Measurements from ENCODE around the gene C19orf44.
"Not testable (repeated sequence)": the region's sequence is repeated elsewhere in the genome, so short reads cannot be mapped to it uniquely, and the experiment has no call there.

C19orf44 gene

GRCh38 chr19:16543734-16544133 lies 47.5 kb downstream of the C19orf44 start:
- H3K9me3 ChIP-seq (ENCODE audit: low read length); H3K36me3 ChIP-seq (ENCODE audit: insufficient read depth, low read length); H3K4me3 ChIP-seq (ENCODE audit: low read depth in 1 of 2, low read length in 2 of 2); H3K27ac ChIP-seq (ENCODE audit: low read depth, low read length); H3K9ac ChIP-seq (ENCODE audit: low read length); H3K27me3 ChIP-seq (ENCODE audit: control insufficient read depth in 1 of 2, insufficient read depth in 2 of 2, low read length in 2 of 2): not testable (repeated sequence)
- peaks cover 29% of the 10 kb centered on the region for H3K4me1 ChIP-seq (ENCODE audit: insufficient read depth, low read length)

- Histone ChIP-seq H3K9ac (ENCODE audit: low read length) (no peak overlapping the region), H3K27me3 (ENCODE audit: control insufficient read depth in 1 of 2, insufficient read depth in 2 of 2, low read length in 2 of 2) (no peaks in the 10 kb centered on the region), H3K36me3 (ENCODE audit: insufficient read depth, low read length) (peaks cover 7% of the 10 kb centered on the region), H3K9me3 (ENCODE audit: low read length) (no peaks in the 10 kb centered on the region), H3K4me1 (ENCODE audit: insufficient read depth, low read length) (peaks cover 25% of the 10 kb centered on the region), H3K4me3 (ENCODE audit: low read depth in 1 of 2, low read length in 2 of 2) (no peak overlapping the region), H3K27ac (ENCODE audit: low read depth, low read length) (no peak overlapping the region)
Measured at GRCh38 chr19:16544473-16545231, 48.5 kb downstream of the C19orf44 start.

GRCh38 chr19:16548956-16549355 lies 52.8 kb downstream of the C19orf44 start:
- no peak overlapping the region for H3K4me3 ChIP-seq (ENCODE audit: low read depth in 1 of 2, low read length in 2 of 2)
- H3K27me3 ChIP-seq (ENCODE audit: control insufficient read depth in 1 of 2, insufficient read depth in 2 of 2, low read length in 2 of 2) = no peaks in the 10 kb centered on the region
- no peaks in the 10 kb centered on the region for H3K9me3 ChIP-seq (ENCODE audit: low read length)
- H3K27ac ChIP-seq (ENCODE audit: low read depth, low read length) = no peak overlapping the region
- H3K4me1 ChIP-seq (ENCODE audit: insufficient read depth, low read length) = no peaks in the 10 kb centered on the region
- H3K36me3 ChIP-seq (ENCODE audit: insufficient read depth, low read length) = peaks cover 16% of the 10 kb centered on the region
- no peak overlapping the region for H3K9ac ChIP-seq (ENCODE audit: low read length)

- not testable (repeated sequence) for H3K4me1 ChIP-seq (ENCODE audit: insufficient read depth, low read length); H3K9me3 ChIP-seq (ENCODE audit: low read length); H3K27me3 ChIP-seq (ENCODE audit: control insufficient read depth in 1 of 2, insufficient read depth in 2 of 2, low read length in 2 of 2); H3K27ac ChIP-seq (ENCODE audit: low read depth, low read length); H3K4me3 ChIP-seq (ENCODE audit: low read depth in 1 of 2, low read length in 2 of 2); H3K9ac ChIP-seq (ENCODE audit: low read length)
- peaks cover 25% of the 10 kb centered on the region for H3K36me3 ChIP-seq (ENCODE audit: insufficient read depth, low read length)
Measured at GRCh38 chr19:16551902-16552301, 55.7 kb downstream of the C19orf44 start.

GRCh38 chr19:16554776-16555175 lies 58.6 kb downstream of the C19orf44 start:
- Histone ChIP-seq H3K36me3 (ENCODE audit: insufficient read depth, low read length) (peaks cover 31% of the 10 kb centered on the region), H3K9ac (ENCODE audit: low read length) (no peak overlapping the region), H3K4me1 (ENCODE audit: insufficient read depth, low read length) (no peaks in the 10 kb centered on the region)

GRCh38 chr19:16559780-16560276 lies 63.6 kb downstream of the C19orf44 start:
- no peaks in the 10 kb centered on the region for H3K4me1 ChIP-seq (ENCODE audit: insufficient read depth, low read length)
- no peak overlapping the region for H3K4me3 ChIP-seq (ENCODE audit: low read depth in 1 of 2, low read length in 2 of 2)
- H3K27me3 ChIP-seq (ENCODE audit: control insufficient read depth in 1 of 2, insufficient read depth in 2 of 2, low read length in 2 of 2) = no peaks in the 10 kb centered on the region
- no peaks in the 10 kb centered on the region for H3K9me3 ChIP-seq (ENCODE audit: low read length)
- peaks cover 27% of the 10 kb centered on the region for H3K36me3 ChIP-seq (ENCODE audit: insufficient read depth, low read length)
- no peak overlapping the region for H3K9ac ChIP-seq (ENCODE audit: low read length)
- no peak overlapping the region for H3K27ac ChIP-seq (ENCODE audit: low read depth, low read length)

More at GRCh38 chr19:16554776-16555175, 58.6 kb downstream of the C19orf44 start:
- H3K4me3 ChIP-seq (ENCODE audit: low read depth in 1 of 2, low read length in 2 of 2) = no peak overlapping the region
- H3K9me3 ChIP-seq (ENCODE audit: low read length) = no peaks in the 10 kb centered on the region
- H3K27me3 ChIP-seq (ENCODE audit: control insufficient read depth in 1 of 2, insufficient read depth in 2 of 2, low read length in 2 of 2) = no peaks in the 10 kb centered on the region
- no peak overlapping the region for H3K27ac ChIP-seq (ENCODE audit: low read depth, low read length)

- Histone ChIP-seq H3K36me3 (ENCODE audit: insufficient read depth, low read length) (peaks cover 27% of the 10 kb centered on the region), H3K9me3 (ENCODE audit: low read length) (no peaks in the 10 kb centered on the region), H3K4me1 (ENCODE audit: insufficient read depth, low read length) (no peaks in the 10 kb centered on the region), H3K27ac (ENCODE audit: low read depth, low read length) (no peak overlapping the region), H3K4me3 (ENCODE audit: low read depth in 1 of 2, low read length in 2 of 2) (no peak overlapping the region), H3K9ac (ENCODE audit: low read length) (no peak overlapping the region), H3K27me3 (ENCODE audit: control insufficient read depth in 1 of 2, insufficient read depth in 2 of 2, low read length in 2 of 2) (no peaks in the 10 kb centered on the region)
Measured at GRCh38 chr19:16561382-16561781, 65.2 kb downstream of the C19orf44 start.

- no peak overlapping the region for H3K9ac ChIP-seq (ENCODE audit: low read length)
- H3K4me3 ChIP-seq (ENCODE audit: low read depth in 1 of 2, low read length in 2 of 2) = no peak overlapping the region
- H3K27ac ChIP-seq (ENCODE audit: low read depth, low read length) = no peak overlapping the region
- H3K36me3 ChIP-seq (ENCODE audit: insufficient read depth, low read length) = peaks cover 38% of the 10 kb centered on the region
- H3K4me1 ChIP-seq (ENCODE audit: insufficient read depth, low read length) = no peaks in the 10 kb centered on the region
- H3K27me3 ChIP-seq (ENCODE audit: control insufficient read depth in 1 of 2, insufficient read depth in 2 of 2, low read length in 2 of 2) = no peaks in the 10 kb centered on the region
- no peaks in the 10 kb centered on the region for H3K9me3 ChIP-seq (ENCODE audit: low read length)
Measured at GRCh38 chr19:16562608-16563025, 66.4 kb downstream of the C19orf44 start.

GRCh38 chr19:16564842-16565241 lies 68.6 kb downstream of the C19orf44 start:
- Histone ChIP-seq H3K27me3 (ENCODE audit: control insufficient read depth in 1 of 2, insufficient read depth in 2 of 2, low read length in 2 of 2) (no peaks in the 10 kb centered on the region), H3K9ac (ENCODE audit: low read length) (no peak overlapping the region), H3K36me3 (ENCODE audit: insufficient read depth, low read length) (peaks cover 43% of the 10 kb centered on the region), H3K27ac (ENCODE audit: low read depth, low read length) (no peak overlapping the region), H3K4me3 (ENCODE audit: low read depth in 1 of 2, low read length in 2 of 2) (no peak overlapping the region), H3K4me1 (ENCODE audit: insufficient read depth, low read length) (no peaks in the 10 kb centered on the region), H3K9me3 (ENCODE audit: low read length) (no peaks in the 10 kb centered on the region)

GRCh38 chr19:16566161-16566560 lies 70.0 kb downstream of the C19orf44 start:
- H3K36me3 ChIP-seq (ENCODE audit: insufficient read depth, low read length) = peaks cover 41% of the 10 kb centered on the region
- no peak overlapping the region for H3K4me3 ChIP-seq (ENCODE audit: low read depth in 1 of 2, low read length in 2 of 2)

GRCh38 chr19:16566702-16567101 lies 70.5 kb downstream of the C19orf44 start:
- no peaks in the 10 kb centered on the region for H3K9me3 ChIP-seq (ENCODE audit: low read length)
- H3K9ac ChIP-seq (ENCODE audit: low read length) = no peak overlapping the region
- H3K27ac ChIP-seq (ENCODE audit: low read depth, low read length) = no peak overlapping the region
- no peak overlapping the region for H3K4me3 ChIP-seq (ENCODE audit: low read depth in 1 of 2, low read length in 2 of 2)
- H3K27me3 ChIP-seq (ENCODE audit: control insufficient read depth in 1 of 2, insufficient read depth in 2 of 2, low read length in 2 of 2) = no peaks in the 10 kb centered on the region
- H3K36me3 ChIP-seq (ENCODE audit: insufficient read depth, low read length) = peaks cover 41% of the 10 kb centered on the region
- H3K4me1 ChIP-seq (ENCODE audit: insufficient read depth, low read length) = peaks cover 9% of the 10 kb centered on the region

More at GRCh38 chr19:16566161-16566560, 70.0 kb downstream of the C19orf44 start:
- Histone ChIP-seq H3K9ac (ENCODE audit: low read length) (no peak overlapping the region), H3K4me1 (ENCODE audit: insufficient read depth, low read length) (peaks cover 4% of the 10 kb centered on the region), H3K27me3 (ENCODE audit: control insufficient read depth in 1 of 2, insufficient read depth in 2 of 2, low read length in 2 of 2) (no peaks in the 10 kb centered on the region), H3K9me3 (ENCODE audit: low read length) (no peaks in the 10 kb centered on the region), H3K27ac (ENCODE audit: low read depth, low read length) (no peak overlapping the region)

Data from muscle layer of colon (tissue), 2 donors.